HG03378 (cell line): ENCODE data around the gene TMPRSS7.

ENCODE experiments used
- ATAC-seq: cut with Tn5 transposase; IDR thresholded peaks from one replicate; pipeline ENCODE4 v1.9.1; 2021; ENCODE audit warnings: mild to moderate bottlenecking, moderate library complexity; ENCODE audit not compliant: unreplicated experiment

The TMPRSS7 gene

GRCh38 chr3:112124907-112125607 lies 90.5 kb downstream of the TMPRSS7 start:
- ATAC-seq, result no peak

- ATAC-seq, result no peak
These were observed 92.0 kb downstream of the TMPRSS7 start for GRCh38 chr3:112126511-112126911.

GRCh38 chr3:112127522-112128494 lies 93.3 kb downstream of the TMPRSS7 start:
- ATAC-seq, result peak; percentile 33

DNA sequence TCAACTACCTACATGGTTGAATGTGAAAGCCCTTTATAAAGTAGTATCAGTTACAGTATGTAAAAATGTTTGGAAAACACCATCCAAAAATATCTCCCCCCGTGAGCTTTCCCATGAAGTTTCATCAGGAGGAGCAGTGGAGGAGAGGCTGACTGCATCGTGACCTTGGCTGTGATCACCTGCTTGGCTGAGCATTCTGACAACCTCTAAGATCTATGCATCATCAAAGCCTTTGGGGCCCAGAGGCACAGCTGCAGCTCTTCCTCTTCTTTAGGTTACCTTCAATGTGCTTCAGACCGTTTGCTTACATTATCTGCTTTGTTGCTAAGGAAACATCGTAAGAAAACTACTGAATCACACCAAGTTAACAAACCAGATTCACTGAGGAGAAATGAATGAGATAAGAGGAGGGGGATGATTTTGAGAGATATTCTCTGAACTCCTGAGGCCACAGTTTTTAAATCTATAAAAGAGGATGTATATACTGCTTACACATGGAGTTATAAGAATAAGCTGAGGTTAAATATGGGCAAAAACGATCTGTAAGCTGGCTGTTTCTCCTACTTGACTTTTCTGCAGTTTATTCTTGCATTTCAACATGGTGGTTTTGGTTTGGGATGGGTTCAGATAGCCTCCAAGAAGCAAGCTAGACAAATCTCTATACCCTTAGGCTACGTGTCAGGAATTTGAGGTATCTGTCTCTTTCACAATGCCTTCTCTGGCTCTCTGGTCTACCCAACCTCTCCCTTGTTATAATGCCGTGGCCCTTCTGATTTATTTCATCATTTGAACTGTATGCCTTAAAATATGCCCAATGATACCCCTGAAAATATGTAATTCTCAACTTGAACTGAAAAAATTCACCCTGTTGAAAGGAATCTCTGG lies 94.5 kb downstream of the TMPRSS7 start:
- ATAC-seq, result peak; percentile 49

- no peak for ATAC-seq
These were observed 95.5 kb downstream of the TMPRSS7 start for GRCh38 chr3:112129925-112130637.

- no peak for ATAC-seq
These were observed 96.1 kb downstream of the TMPRSS7 start for GRCh38 chr3:112130638-112130993.
